SK-N-MC (cell line): Measurements from ENCODE around the gene CLDN19.

Experiments
- EZH2 ChIP-seq: fragments of 200-600 bp; sonication (generic); IDR thresholded peaks from one replicate; pipeline ENCODE4 v1.6.1; 2017; ENCODE audit warnings: antibody characterized with exemption
- POLR2AphosphoS5 ChIP-seq: IDR thresholded peaks from 2 replicates; pipeline ENCODE4 v1.6.1; 2012; ENCODE audit warnings: mild to moderate bottlenecking, low read depth, low read length, borderline replicate concordance

GRCh38 chr1:42742617-42743316, 2.7 kb upstream of the CLDN19 start:
- no peak for TF ChIP-seq EZH2
- no peak for TF ChIP-seq POLR2AphosphoS5
